HCT116 (cell line): ENCODE data around the gene PROX2. TPM values are rescaled to one million over a fixed set of nuclear protein-coding genes. Genes with fewer than 3 reads are reported as not detected.

ENCODE experiments used
- ATAC-seq: fragments of 200-7000 bp; cut with Tn5 transposase; 2 replicates; pipeline ENCODE4 v1.9.1; 2020; ENCODE audit warnings: mild to moderate bottlenecking, moderate library complexity
- Bru-seq: library from RNA; stranded (reverse); fragments of 400-500 nt; gene quantifications from one replicate; lab custom pipeline; 2021; lab: Mats Ljungman, UMichigan
- BruChase-seq, 2 experiments: library from RNA; stranded (reverse); fragments of 400-500 nt; gene quantifications; one replicate each; lab custom pipeline; 2021; lab: Mats Ljungman, UMichigan
- BruUV-seq: library from RNA; stranded (reverse); fragments of 400-500 nt; replicated peaks from 2 replicates; lab custom pipeline; 2021; lab: Mats Ljungman, UMichigan
- CTCF ChIA-PET: fragments of 300-600 bp; sonication (Branson Sonifier 250); formaldehyde crosslinking; loops from one replicate; lab custom pipeline; 2021; ENCODE audit warnings: antibody characterized with exemption; lab: Charles Lee
- POLR2A ChIA-PET: fragments of 300-600, 350-600 bp; sonication (Branson Sonifier 250); formaldehyde crosslinking; loops from one replicate; lab custom pipeline; 2021; ENCODE audit warnings: antibody characterized with exemption; lab: Charles Lee
- RAD21 ChIA-PET, 2 experiments: fragments of 300-600 bp; sonication (Branson Sonifier 250); formaldehyde crosslinking; loops; one replicate each; lab custom pipeline; 2023; ENCODE audit warnings: low total read pairs in 2 of 2; ENCODE audit not compliant: uncharacterized antibody in 2 of 2, unreplicated experiment in 2 of 2, low non-redundant PET in 1 of 2; lab: Charles Lee
- DNase-seq: peaks from one replicate; pipeline ENCODE4 v3.0.0-alpha.2; 2010; ENCODE audit warnings: low read depth, low spot score
- H2AFZ ChIP-seq: fragments of 200-600 bp; shearing (Covaris generic), sonication (generic); 2 replicates; pipeline ENCODE4 v1.6.1; 2017; ENCODE audit warnings: low read depth, mixed run types, mixed read lengths, antibody characterized with exemption, low read length; ENCODE audit not compliant: poor library complexity, severe bottlenecking
- H3K27ac ChIP-seq: 2 replicates; pipeline ENCODE4 v1.5.1; 2012; ENCODE audit warnings: low read depth, low read length
- H3K27me3 ChIP-seq: fragments of 200-600 bp; sonication (generic); 2 replicates; pipeline ENCODE4 v1.6.1; 2016; ENCODE audit warnings: mixed run types, low read length, mixed read lengths; ENCODE audit not compliant: insufficient read depth
- H3K36me3 ChIP-seq, 2 experiments: fragments of 200-500 bp in 1 of 2; fragments of 200-600 bp in 1 of 2; sonication (Bioruptor generic) in 1 of 2; sonication (generic) in 1 of 2; 2 replicates each; pipeline versions ENCODE4 v1.5.1 to v1.6.1; 2014 to 2016; ENCODE audit warnings: low read length in 2 of 2, inconsistent platforms in 1 of 2, mixed read lengths in 1 of 2, mixed run types in 1 of 2; ENCODE audit not compliant: insufficient read depth in 2 of 2, control insufficient read depth in 1 of 2
- H3K4me1 ChIP-seq, 2 experiments: fragments of 200-600 bp in 1 of 2; sonication (generic) in 1 of 2; 2 replicates each; pipeline versions ENCODE4 v1.5.1 to v1.6.1; 2012 to 2017; ENCODE audit warnings: low read length in 2 of 2, inconsistent platforms in 1 of 2, mild to moderate bottlenecking in 1 of 2, mixed read lengths in 1 of 2, mixed run types in 1 of 2, moderate library complexity in 1 of 2; ENCODE audit not compliant: insufficient read depth in 2 of 2, control insufficient read depth in 1 of 2
- H3K4me2 ChIP-seq: fragments of 200-600 bp; sonication (generic); 2 replicates; pipeline ENCODE4 v1.6.1; 2017; ENCODE audit warnings: mixed run types, low read length, mixed read lengths
- H3K4me3 ChIP-seq, 2 experiments: fragments of 200-600 bp in 1 of 2; sonication (generic) in 1 of 2; replicated peaks in 1 of 2; 2 replicates each; pipeline ENCODE4 v1.5.1; 2011 to 2016; ENCODE audit warnings: low read length in 2 of 2, control low read depth in 1 of 2, low read depth in 1 of 2, mild to moderate bottlenecking in 1 of 2, mixed read lengths in 1 of 2, mixed run types in 1 of 2
- H3K79me2 ChIP-seq: fragments of 200-600 bp; sonication (generic); 2 replicates; pipeline ENCODE4 v1.6.1; 2017; ENCODE audit warnings: mild to moderate bottlenecking, mixed run types, low read length, moderate library complexity, mixed read lengths; ENCODE audit not compliant: insufficient read depth
- H3K9ac ChIP-seq: fragments of 200-600 bp; sonication (generic); 2 replicates; pipeline ENCODE4 v1.6.1; 2016; ENCODE audit warnings: low read length, mixed read lengths
- H3K9me2 ChIP-seq: fragments of 200-600 bp; sonication (generic), shearing (Covaris generic); 2 replicates; pipeline ENCODE4 v1.6.1; 2017; ENCODE audit warnings: mixed run types, mild to moderate bottlenecking, moderate library complexity; ENCODE audit not compliant: insufficient read depth
- H3K9me3 ChIP-seq, 2 experiments: fragments of 200-500 bp in 1 of 2; fragments of 200-600 bp in 1 of 2; sonication (Bioruptor generic) in 1 of 2; sonication (generic) in 1 of 2; 2 replicates each; pipeline ENCODE4 v1.6.1; 2014 to 2017; ENCODE audit warnings: low read length in 2 of 2, mixed read lengths in 2 of 2, inconsistent platforms in 1 of 2, low read depth in 1 of 2, mild to moderate bottlenecking in 1 of 2, mixed run types in 1 of 2, moderate library complexity in 1 of 2; ENCODE audit not compliant: control insufficient read depth in 1 of 2, insufficient read depth in 1 of 2
- H4K20me1 ChIP-seq: fragments of 200-600 bp; sonication (generic), shearing (Covaris generic); 2 replicates; pipeline ENCODE4 v1.6.1; 2017; ENCODE audit warnings: mixed run types, mild to moderate bottlenecking, moderate library complexity; ENCODE audit not compliant: insufficient read depth
- CBX3 ChIP-seq: IDR thresholded peaks from 2 replicates; pipeline ENCODE4 v1.6.1; 2012; ENCODE audit warnings: low read depth
- CEBPB ChIP-seq: IDR thresholded peaks from 2 replicates; pipeline ENCODE4 v1.6.1; 2012; ENCODE audit warnings: low read depth
- EGR1 ChIP-seq: IDR thresholded peaks from 2 replicates; pipeline ENCODE4 v1.6.1; 2012; ENCODE audit warnings: low read depth
- FOSL1 ChIP-seq: IDR thresholded peaks from 2 replicates; pipeline ENCODE4 v1.6.1; 2012; ENCODE audit warnings: low read depth
- POLR2A ChIP-seq: IDR thresholded peaks from 2 replicates; pipeline ENCODE4 v1.7.0; 2011; ENCODE audit warnings: borderline replicate concordance; ENCODE audit not compliant: insufficient read depth, insufficient read length; ENCODE audit errors: extremely low read depth
- POLR2AphosphoS5 ChIP-seq: IDR thresholded peaks from 2 replicates; pipeline ENCODE4 v1.6.1; 2011; ENCODE audit warnings: mild to moderate bottlenecking, low read depth, low read length, moderate library complexity
- RAD21 ChIP-seq: IDR thresholded peaks from 2 replicates; pipeline ENCODE4 v1.6.1; 2012; ENCODE audit warnings: low read depth, mild to moderate bottlenecking
- SP1 ChIP-seq: IDR thresholded peaks from 2 replicates; pipeline ENCODE4 v1.6.1; 2012; ENCODE audit warnings: low read depth
- TCF7L2 ChIP-seq: IDR thresholded peaks from 2 replicates; pipeline ENCODE4 v1.7.0; 2011; ENCODE audit warnings: borderline replicate concordance, inconsistent platforms; ENCODE audit not compliant: insufficient read depth, insufficient read length; ENCODE audit errors: extremely low read depth
- ZFX ChIP-seq: fragments of 450-650 bp; IDR thresholded peaks from 2 replicates; pipeline ENCODE4 v1.6.1; 2017
- intact Hi-C: fragments of 100-400 bp; cut with micrococcal nuclease; formaldehyde crosslinking; loops from 2 replicates; pipeline ENCODE4 v1.10.0; 2022
- long read RNA-seq: library from polyadenylated mRNA; unstranded; transcript quantifications from one replicate; pipeline ENCODE4 v2.0.0, GENCODE V29; 2021; ENCODE audit not compliant: unreplicated experiment
- polyA plus RNA-seq: library from polyadenylated mRNA; unstranded; fragments of >200 nt; gene quantifications from 2 replicates; pipeline ENCODE4 v1.2.1, GENCODE V29; 2012; ENCODE audit warnings: missing spikeins
- total RNA-seq: library from RNA; stranded (reverse); gene quantifications from one replicate; pipeline ENCODE4 v1.2.1, GENCODE V29; 2021; ENCODE audit not compliant: unreplicated experiment
- TF ChIP-seq, protein P1 (sequence below): IDR thresholded peaks from 2 replicates; pipeline ENCODE4 v1.6.1; 2012; ENCODE audit warnings: low read depth
- TF ChIP-seq, protein P2 (sequence below): IDR thresholded peaks from 2 replicates; pipeline ENCODE4 v1.6.1; 2012
- TF ChIP-seq, protein P3 (sequence below): IDR thresholded peaks from 2 replicates; pipeline ENCODE4 v1.6.1; 2011; ENCODE audit warnings: mild to moderate bottlenecking, low read length, moderate library complexity; ENCODE audit not compliant: insufficient replicate concordance; ENCODE audit errors: extremely low read depth
- TF ChIP-seq, protein P4 (sequence below), 3 experiments: fragments of 200-600 bp in 1 of 3; sonication (generic) in 1 of 3; IDR thresholded peaks in 2 of 3; conservative IDR thresholded peaks in 1 of 3; 2 replicates each; pipeline ENCODE4 v1.5.1; 2012 to 2017; ENCODE audit warnings: low read depth in 2 of 3, low read length in 2 of 3, antibody characterized with exemption in 1 of 3, borderline replicate concordance in 1 of 3, control low read depth in 1 of 3, mild to moderate bottlenecking in 1 of 3, mixed read lengths in 1 of 3, mixed run types in 1 of 3, moderate library complexity in 1 of 3; ENCODE audit not compliant: insufficient read depth in 1 of 3

PROX2 gene, protein sequence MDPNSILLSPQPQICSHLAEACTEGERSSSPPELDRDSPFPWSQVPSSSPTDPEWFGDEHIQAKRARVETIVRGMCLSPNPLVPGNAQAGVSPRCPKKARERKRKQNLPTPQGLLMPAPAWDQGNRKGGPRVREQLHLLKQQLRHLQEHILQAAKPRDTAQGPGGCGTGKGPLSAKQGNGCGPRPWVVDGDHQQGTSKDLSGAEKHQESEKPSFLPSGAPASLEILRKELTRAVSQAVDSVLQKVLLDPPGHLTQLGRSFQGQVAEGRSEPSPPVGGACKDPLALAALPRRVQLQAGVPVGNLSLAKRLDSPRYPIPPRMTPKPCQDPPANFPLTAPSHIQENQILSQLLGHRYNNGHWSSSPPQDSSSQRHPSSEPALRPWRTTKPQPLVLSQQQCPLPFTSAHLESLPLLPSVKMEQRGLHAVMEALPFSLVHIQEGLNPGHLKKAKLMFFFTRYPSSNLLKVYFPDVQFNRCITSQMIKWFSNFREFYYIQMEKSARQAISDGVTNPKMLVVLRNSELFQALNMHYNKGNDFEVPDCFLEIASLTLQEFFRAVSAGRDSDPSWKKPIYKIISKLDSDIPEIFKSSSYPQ
- total RNA-seq (not detected), Bru-seq, nascent RNA (not detected), BruChase-seq, experiment 1, labeled RNA remaining after a 6-hour chase (not detected), BruChase-seq, experiment 2, labeled RNA remaining after a 2-hour chase (not detected)
- polyA plus RNA-seq = 0.07 and 0.09 TPM in 2 replicates
- long read RNA-seq = 0 reads

DNA sequence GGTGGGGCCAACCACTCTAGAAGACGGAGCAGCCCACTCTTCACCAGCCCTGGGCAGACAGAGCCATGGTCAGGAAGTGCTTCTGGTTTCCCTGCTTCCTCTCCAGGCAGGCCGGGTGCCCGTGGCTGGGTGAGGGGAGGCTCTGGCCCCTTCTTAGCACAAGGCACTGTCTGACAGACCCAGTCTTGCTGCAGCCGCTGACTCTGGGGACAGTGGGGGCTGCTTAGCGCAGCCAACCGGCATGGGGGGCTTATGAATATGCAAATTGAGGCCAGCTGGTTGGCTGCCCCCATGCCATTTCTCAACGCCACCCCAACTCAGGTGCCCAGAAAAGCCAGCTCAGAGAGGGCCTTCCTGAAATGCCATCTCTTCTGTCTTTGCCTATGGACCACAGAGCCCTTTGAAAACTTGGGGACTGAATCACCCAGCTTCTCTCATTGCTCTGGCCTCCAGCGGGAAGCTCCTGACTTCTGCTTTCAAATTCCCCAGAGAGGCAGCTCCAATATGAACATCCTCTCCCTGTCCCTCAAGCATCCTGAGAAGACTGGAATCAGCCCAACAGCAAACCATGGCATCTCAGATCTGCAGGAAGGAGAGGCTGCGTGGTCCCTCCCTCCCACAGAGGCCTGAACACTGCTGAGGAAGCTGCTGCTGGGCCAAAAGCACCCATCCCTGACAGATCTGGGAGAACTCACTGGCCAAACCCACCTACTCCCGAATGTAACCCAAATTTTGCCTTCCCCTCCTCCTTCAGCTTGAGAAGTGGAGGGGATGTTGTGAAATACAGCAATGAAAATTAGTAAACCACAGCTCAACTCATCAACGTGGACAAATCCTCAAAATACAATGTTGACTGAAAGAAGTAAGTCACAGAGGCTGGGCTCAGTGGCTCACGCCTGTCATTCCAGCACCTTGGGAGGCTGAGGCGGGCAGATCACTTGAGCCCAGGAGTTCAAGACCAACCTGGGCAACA, at the start of gene PROX2:
Gene PROX2 (minus strand): TSS at position 205 of the 973 bp plus-strand sequence. CDS start 12,311 bp downstream, outside the sequence.
- intact Hi-C loops = no loop called here
- no peaks in the 10 kb centered on the region for H3K36me3 ChIP-seq
- H2AFZ ChIP-seq = no peak within 1 kb of the TSS
- H3K9me3 ChIP-seq = no peaks in the 10 kb centered on the region
- RAD21 ChIA-PET = interaction anchor here (0.7 kb wide), 2 partner anchors 34 to 122 kb away, joined by 4 to 5 read pairs; no protein-coding TSS in a partner anchor
- no TSS peak for BruUV-seq
- CTCF ChIA-PET = interaction anchor here (0.7 to 7.1 kb wide), 2 partner anchors 15 to 357 kb away, joined by 3 to 54 read pairs; no protein-coding TSS in a partner anchor
- ATAC-seq = no peak
- peaks cover 5% of the 10 kb centered on the region in 2 experiments for H3K4me1 ChIP-seq
- H3K4me2 ChIP-seq = no peak within 1 kb of the TSS
- no peak within 1 kb of the TSS for H3K27ac ChIP-seq
- H3K9me2 ChIP-seq = no peaks in the 10 kb centered on the region
- H4K20me1 ChIP-seq = no peaks in the 10 kb centered on the region
- no peaks in the 10 kb centered on the region for H3K27me3 ChIP-seq
- H3K4me3 ChIP-seq = no peak within 1 kb of the TSS
- DNase-seq = no peak
- H3K79me2 ChIP-seq = no peaks in the 10 kb centered on the region
- no peak within 1 kb of the TSS for H3K9ac ChIP-seq
- POLR2A ChIA-PET = no interaction called here
- no peak for TF ChIP-seq POLR2AphosphoS5
- TF ChIP-seq RAD21 = no peak
- TF ChIP-seq FOSL1 = no peak
- TF ChIP-seq SP1 = no peak
- TF ChIP-seq CBX3 = no peak
- TF ChIP-seq, protein P1, sequence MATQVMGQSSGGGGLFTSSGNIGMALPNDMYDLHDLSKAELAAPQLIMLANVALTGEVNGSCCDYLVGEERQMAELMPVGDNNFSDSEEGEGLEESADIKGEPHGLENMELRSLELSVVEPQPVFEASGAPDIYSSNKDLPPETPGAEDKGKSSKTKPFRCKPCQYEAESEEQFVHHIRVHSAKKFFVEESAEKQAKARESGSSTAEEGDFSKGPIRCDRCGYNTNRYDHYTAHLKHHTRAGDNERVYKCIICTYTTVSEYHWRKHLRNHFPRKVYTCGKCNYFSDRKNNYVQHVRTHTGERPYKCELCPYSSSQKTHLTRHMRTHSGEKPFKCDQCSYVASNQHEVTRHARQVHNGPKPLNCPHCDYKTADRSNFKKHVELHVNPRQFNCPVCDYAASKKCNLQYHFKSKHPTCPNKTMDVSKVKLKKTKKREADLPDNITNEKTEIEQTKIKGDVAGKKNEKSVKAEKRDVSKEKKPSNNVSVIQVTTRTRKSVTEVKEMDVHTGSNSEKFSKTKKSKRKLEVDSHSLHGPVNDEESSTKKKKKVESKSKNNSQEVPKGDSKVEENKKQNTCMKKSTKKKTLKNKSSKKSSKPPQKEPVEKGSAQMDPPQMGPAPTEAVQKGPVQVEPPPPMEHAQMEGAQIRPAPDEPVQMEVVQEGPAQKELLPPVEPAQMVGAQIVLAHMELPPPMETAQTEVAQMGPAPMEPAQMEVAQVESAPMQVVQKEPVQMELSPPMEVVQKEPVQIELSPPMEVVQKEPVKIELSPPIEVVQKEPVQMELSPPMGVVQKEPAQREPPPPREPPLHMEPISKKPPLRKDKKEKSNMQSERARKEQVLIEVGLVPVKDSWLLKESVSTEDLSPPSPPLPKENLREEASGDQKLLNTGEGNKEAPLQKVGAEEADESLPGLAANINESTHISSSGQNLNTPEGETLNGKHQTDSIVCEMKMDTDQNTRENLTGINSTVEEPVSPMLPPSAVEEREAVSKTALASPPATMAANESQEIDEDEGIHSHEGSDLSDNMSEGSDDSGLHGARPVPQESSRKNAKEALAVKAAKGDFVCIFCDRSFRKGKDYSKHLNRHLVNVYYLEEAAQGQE = no peak
- TF ChIP-seq POLR2A = no peak
- TF ChIP-seq, protein P2, sequence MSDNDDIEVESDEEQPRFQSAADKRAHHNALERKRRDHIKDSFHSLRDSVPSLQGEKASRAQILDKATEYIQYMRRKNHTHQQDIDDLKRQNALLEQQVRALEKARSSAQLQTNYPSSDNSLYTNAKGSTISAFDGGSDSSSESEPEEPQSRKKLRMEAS = no peak
- TF ChIP-seq TCF7L2 = no peak
- no peak for TF ChIP-seq ZFX
- TF ChIP-seq, protein P3, sequence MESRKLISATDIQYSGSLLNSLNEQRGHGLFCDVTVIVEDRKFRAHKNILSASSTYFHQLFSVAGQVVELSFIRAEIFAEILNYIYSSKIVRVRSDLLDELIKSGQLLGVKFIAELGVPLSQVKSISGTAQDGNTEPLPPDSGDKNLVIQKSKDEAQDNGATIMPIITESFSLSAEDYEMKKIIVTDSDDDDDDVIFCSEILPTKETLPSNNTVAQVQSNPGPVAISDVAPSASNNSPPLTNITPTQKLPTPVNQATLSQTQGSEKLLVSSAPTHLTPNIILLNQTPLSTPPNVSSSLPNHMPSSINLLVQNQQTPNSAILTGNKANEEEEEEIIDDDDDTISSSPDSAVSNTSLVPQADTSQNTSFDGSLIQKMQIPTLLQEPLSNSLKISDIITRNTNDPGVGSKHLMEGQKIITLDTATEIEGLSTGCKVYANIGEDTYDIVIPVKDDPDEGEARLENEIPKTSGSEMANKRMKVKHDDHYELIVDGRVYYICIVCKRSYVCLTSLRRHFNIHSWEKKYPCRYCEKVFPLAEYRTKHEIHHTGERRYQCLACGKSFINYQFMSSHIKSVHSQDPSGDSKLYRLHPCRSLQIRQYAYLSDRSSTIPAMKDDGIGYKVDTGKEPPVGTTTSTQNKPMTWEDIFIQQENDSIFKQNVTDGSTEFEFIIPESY = no peak
- TF ChIP-seq, protein P4, sequence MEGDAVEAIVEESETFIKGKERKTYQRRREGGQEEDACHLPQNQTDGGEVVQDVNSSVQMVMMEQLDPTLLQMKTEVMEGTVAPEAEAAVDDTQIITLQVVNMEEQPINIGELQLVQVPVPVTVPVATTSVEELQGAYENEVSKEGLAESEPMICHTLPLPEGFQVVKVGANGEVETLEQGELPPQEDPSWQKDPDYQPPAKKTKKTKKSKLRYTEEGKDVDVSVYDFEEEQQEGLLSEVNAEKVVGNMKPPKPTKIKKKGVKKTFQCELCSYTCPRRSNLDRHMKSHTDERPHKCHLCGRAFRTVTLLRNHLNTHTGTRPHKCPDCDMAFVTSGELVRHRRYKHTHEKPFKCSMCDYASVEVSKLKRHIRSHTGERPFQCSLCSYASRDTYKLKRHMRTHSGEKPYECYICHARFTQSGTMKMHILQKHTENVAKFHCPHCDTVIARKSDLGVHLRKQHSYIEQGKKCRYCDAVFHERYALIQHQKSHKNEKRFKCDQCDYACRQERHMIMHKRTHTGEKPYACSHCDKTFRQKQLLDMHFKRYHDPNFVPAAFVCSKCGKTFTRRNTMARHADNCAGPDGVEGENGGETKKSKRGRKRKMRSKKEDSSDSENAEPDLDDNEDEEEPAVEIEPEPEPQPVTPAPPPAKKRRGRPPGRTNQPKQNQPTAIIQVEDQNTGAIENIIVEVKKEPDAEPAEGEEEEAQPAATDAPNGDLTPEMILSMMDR (IDR thresholded peaks at IDR 0.05 in 2 of 3, conservative IDR thresholded peaks at IDR 0.05 in 1 of 3; ENCODE audit: borderline replicate concordance in 1 of 3, insufficient read depth in 1 of 3, low read depth in 2 of 3, low read length in 2 of 3) = no peak
- TF ChIP-seq EGR1 = no peak
- no peak for TF ChIP-seq CEBPB
